Measurements from ENCODE around the gene JTB. TPM values are rescaled to one million over a fixed set of nuclear protein-coding genes. Genes with fewer than 3 reads are reported as not detected.
A peak's percentile ranks its signal among the peaks of the same experiment; 100 is the strongest.
"Not testable (repeated sequence)": the region's sequence is repeated elsewhere in the genome, so short reads cannot be mapped to it uniquely, and the experiment has no call there.

Gene JTB
- total RNA-seq, 2 experiments from 2014 or later, result 134 to 136 TPM

- POLR2A ChIA-PET, result interaction anchor here (0.7 to 3.1 kb wide), 12 partner anchors 8 to 357 kb away, joined by 3 to 23 read pairs (median 8); partner anchors contain the start of genes CHTOP, CREB3L4, CRTC2 and DENND4B
- CTCF ChIA-PET, result interaction anchor here (0.6 to 1.9 kb wide), 7 partner anchors 14 to 280 kb away, joined by 3 to 10 read pairs (median 4); partner anchors contain the start of genes DENND4B, JTB and SLC27A3
- DNase-seq, result no peak
- H3K27ac Mint-ChIP-seq, result peak overlapping the region; percentile 99
- peaks cover 44% of the 10 kb centered on the region for H3K36me3 Mint-ChIP-seq
- intact Hi-C loops (cut with micrococcal nuclease), result loop anchor here (2.0 to 10.0 kb wide), 4 partner anchors 163 to 321 kb away; partner anchors contain the start of genes HAX1, ILF2 and NUP210L
- H3K4me1 Mint-ChIP-seq (ENCODE audit: low read depth), result peaks cover 36% of the 10 kb centered on the region
- H3K4me3 Mint-ChIP-seq, result peak overlapping the region; percentile 97
- H3K27me3 Mint-ChIP-seq, result peaks cover 2% of the 10 kb centered on the region
- no peaks in the 10 kb centered on the region for H3K9me3 Mint-ChIP-seq
These were observed 14.3 kb upstream of the JTB start for GRCh38 chr1:153991806-153992205.

- Mint-ChIP-seq H3K36me3 (peaks cover 44% of the 10 kb centered on the region), H3K27me3 (peaks cover 2% of the 10 kb centered on the region), H3K9me3 (no peaks in the 10 kb centered on the region), H3K4me1 (ENCODE audit: low read depth) (peaks cover 41% of the 10 kb centered on the region), H3K27ac (peak overlapping the region; percentile 99), H3K4me3 (peak overlapping the region; percentile 97)
- DNase-seq, result no peak
- CTCF ChIA-PET, result interaction anchor here (1.0 to 1.9 kb wide), 7 partner anchors 13 to 459 kb away, joined by 3 to 10 read pairs (median 4); partner anchors contain the start of genes DENND4B, GATAD2B, JTB and SLC27A3
- intact Hi-C loops (cut with micrococcal nuclease), result loop anchor here (2.0 to 10.0 kb wide), 4 partner anchors 164 to 320 kb away; partner anchors contain the start of genes HAX1, ILF2 and NUP210L
- POLR2A ChIA-PET, result interaction anchor here (1.0 to 3.1 kb wide), 19 partner anchors 9 to 459 kb away, joined by 3 to 23 read pairs (median 7); partner anchors contain the start of genes CHTOP, CREB3L4, CRTC2 and DENND4B
These were observed 13.7 kb upstream of the JTB start for GRCh38 chr1:153991151-153991630.

- peak within 1 kb of the TSS; percentile 97 for H3K4me3 Mint-ChIP-seq
- peaks cover 45% of the 10 kb centered on the region for H3K4me1 Mint-ChIP-seq (ENCODE audit: low read depth)
- peaks cover 42% of the 10 kb centered on the region for H3K36me3 Mint-ChIP-seq
- peak; percentile 93 for DNase-seq
- peaks cover 3% of the 10 kb centered on the region for H3K27me3 Mint-ChIP-seq
- no peaks in the 10 kb centered on the region for H3K9me3 Mint-ChIP-seq
- ChIA-PET CTCF (interaction anchor here (1.0 to 1.9 kb wide), 5 partner anchors 13 to 458 kb away, joined by 3 to 10 read pairs (median 4); partner anchors contain the start of genes GATAD2B and JTB), POLR2A (interaction anchor here (0.5 to 3.1 kb wide), 30 partner anchors 10 to 459 kb away, joined by 3 to 23 read pairs (median 4); partner anchors contain the start of genes CHTOP, CREB3L4, CRTC2 and DENND4B)
- H3K27ac Mint-ChIP-seq, result peak within 1 kb of the TSS; percentile 99
- intact Hi-C loops (cut with micrococcal nuclease), result loop anchor here (1.0 to 10.0 kb wide), 10 partner anchors 13 to 320 kb away; partner anchors contain the start of genes CREB3L4, CRTC2, HAX1 and ILF2
These were observed 13.1 kb upstream of the JTB start, which contains the start of gene RPS27 for GRCh38 chr1:153990468-153991150. TSS of gene RPS27 (plus strand) at chr1:153990762. CDS start at chr1:153990797, 35 bp downstream.

GRCh38 chr1:153987621-153988020, 10.1 kb upstream of the JTB start:
- intact Hi-C loops (cut with micrococcal nuclease), result loop anchor here (2.0 kb wide), 2 partner anchors 183 to 415 kb away; no protein-coding TSS in a partner anchor
- POLR2A ChIA-PET, result interaction anchor here (0.7 to 1.0 kb wide), 3 partner anchors 64 to 310 kb away, joined by 3 read pairs; no protein-coding TSS in a partner anchor
- no peaks in the 10 kb centered on the region for H3K9me3 Mint-ChIP-seq
- peak overlapping the region; percentile 76 for H3K27ac Mint-ChIP-seq
- H3K4me1 Mint-ChIP-seq (ENCODE audit: low read depth), result peaks cover 42% of the 10 kb centered on the region
- peaks cover 5% of the 10 kb centered on the region for H3K27me3 Mint-ChIP-seq
- DNase-seq, result no peak
- CTCF ChIA-PET, result interaction anchor here (0.6 to 4.2 kb wide), 26 partner anchors 9 to 477 kb away, joined by 3 to 74 read pairs (median 7); partner anchors contain the start of genes CRTC2, DENND4B, GATAD2B and HAX1
- H3K4me3 Mint-ChIP-seq, result no peak overlapping the region
- H3K36me3 Mint-ChIP-seq, result peaks cover 21% of the 10 kb centered on the region

- peaks cover 5% of the 10 kb centered on the region for H3K27me3 Mint-ChIP-seq
- peaks cover 7% of the 10 kb centered on the region for H3K36me3 Mint-ChIP-seq
- H3K4me3 Mint-ChIP-seq, result peak within 1 kb of the TSS; percentile 43
- CTCF ChIA-PET, result interaction anchor here (0.7 to 4.2 kb wide), 39 partner anchors 8 to 1977 kb away, joined by 3 to 74 read pairs (median 5); partner anchors contain the start of genes CHTOP, CRTC2, DENND4B and GATAD2B
- no peak for DNase-seq
- no peaks in the 10 kb centered on the region for H3K9me3 Mint-ChIP-seq
- POLR2A ChIA-PET, result interaction anchor here (0.6 to 1.5 kb wide), 8 partner anchors 8 to 308 kb away, joined by 3 to 15 read pairs (median 3); partner anchors contain the start of genes CREB3L4, JTB and NPR1
- H3K4me1 Mint-ChIP-seq (ENCODE audit: low read depth), result peaks cover 31% of the 10 kb centered on the region
- intact Hi-C loops (cut with micrococcal nuclease), result loop anchor here (1.0 to 2.0 kb wide), 5 partner anchors 9 to 413 kb away; partner anchors contain the start of gene JTB
- peak within 1 kb of the TSS; percentile 76 for H3K27ac Mint-ChIP-seq
These were observed 8.7 kb upstream of the JTB start, which contains the start of gene RAB13 for GRCh38 chr1:153985941-153986761. TSS of gene RAB13 (minus strand) at chr1:153986339. CDS start at chr1:153986236, 103 bp downstream.

- Mint-ChIP-seq H3K9me3 (no peaks in the 10 kb centered on the region), H3K4me3 (peak overlapping the region; percentile 43), H3K27me3 (peaks cover 3% of the 10 kb centered on the region), H3K36me3 (no peaks in the 10 kb centered on the region), H3K27ac (no peak overlapping the region), H3K4me1 (ENCODE audit: low read depth) (peaks cover 30% of the 10 kb centered on the region)
- intact Hi-C loops (cut with micrococcal nuclease), result no loop called here
- POLR2A ChIA-PET, result interaction anchor here (0.7 to 1.5 kb wide), 4 partner anchors 18 to 307 kb away, joined by 3 to 6 read pairs (median 3); partner anchors contain the start of genes CREB3L4 and NPR1
- peak; percentile 65 for DNase-seq
- CTCF ChIA-PET, result interaction anchor here (0.8 to 4.2 kb wide), 13 partner anchors 15 to 475 kb away, joined by 3 to 74 read pairs (median 8); partner anchors contain the start of genes CRTC2, DENND4B, GATAD2B and NPR1
These were observed 8.0 kb upstream of the JTB start for GRCh38 chr1:153985341-153985912.

GRCh38 chr1:153984123-153984894, 6.8 kb upstream of the JTB start:
- intact Hi-C loops (cut with micrococcal nuclease), result no loop called here
- H3K27ac Mint-ChIP-seq, result no peak overlapping the region
- ChIA-PET POLR2A (interaction anchor here (1.5 kb wide), 1 partner anchor 22 kb away, joined by 3 read pairs; no protein-coding TSS in a partner anchor), CTCF (interaction anchor here (0.8 to 4.2 kb wide), 7 partner anchors 14 to 474 kb away, joined by 3 to 74 read pairs (median 3); partner anchors contain the start of genes CREB3L4 and NPR1)
- DNase-seq, result no peak
- H3K9me3 Mint-ChIP-seq, result no peaks in the 10 kb centered on the region
- H3K36me3 Mint-ChIP-seq, result no peaks in the 10 kb centered on the region
- no peak overlapping the region for H3K4me3 Mint-ChIP-seq
- peaks cover 3% of the 10 kb centered on the region for H3K27me3 Mint-ChIP-seq
- H3K4me1 Mint-ChIP-seq (ENCODE audit: low read depth), result peaks cover 24% of the 10 kb centered on the region

- H3K27ac Mint-ChIP-seq; intact Hi-C loops (cut with micrococcal nuclease); H3K9me3 Mint-ChIP-seq; POLR2A ChIA-PET; CTCF ChIA-PET; H3K4me3 Mint-ChIP-seq; DNase-seq; H3K27me3 Mint-ChIP-seq; H3K36me3 Mint-ChIP-seq: not testable (repeated sequence)
- peaks cover 28% of the 10 kb centered on the region for H3K4me1 Mint-ChIP-seq (ENCODE audit: low read depth)
These were observed 4.3 kb upstream of the JTB start for GRCh38 chr1:153981735-153982134.

- DNase-seq; H3K27me3 Mint-ChIP-seq; H3K27ac Mint-ChIP-seq; H3K9me3 Mint-ChIP-seq; intact Hi-C loops (cut with micrococcal nuclease): not testable (repeated sequence)
- peaks cover 27% of the 10 kb centered on the region for H3K4me1 Mint-ChIP-seq (ENCODE audit: low read depth)
- peaks cover 26% of the 10 kb centered on the region for H3K36me3 Mint-ChIP-seq
- ChIA-PET POLR2A (interaction anchor here (0.6 to 5.0 kb wide), 4 partner anchors 11 to 443 kb away, joined by 3 to 79 read pairs (median 21); partner anchors contain the start of genes CREB3L4, RPS27, S100A6 and SLC39A1), CTCF (interaction anchor here (2.1 to 3.4 kb wide), 4 partner anchors 8 to 182 kb away, joined by 10 to 44 read pairs (median 23); partner anchors contain the start of genes CREB3L4, RAB13 and RPS27)
- H3K4me3 Mint-ChIP-seq, result peak overlapping the region; percentile 90
These were observed 1.6 kb upstream of the JTB start for GRCh38 chr1:153979091-153979490.

All from activated CD4-positive, alpha-beta memory T cell treated with anti-CD3 and anti-CD28 coated beads for 36 hours (primary cell).